Activated CD4-positive, alpha-beta T cell treated with anti-CD3 and anti-CD28 coated beads, Interleukin-2, amount 10 ng/mL, durations not matched to agents 7 days and 5 days (primary cell): ENCODE data around the gene CSTPP1. TPM values are rescaled to one million over a fixed set of nuclear protein-coding genes. Genes with fewer than 3 reads are reported as not detected.
A peak's percentile ranks its signal among the peaks of the same experiment; 100 is the strongest.
"Not testable (repeated sequence)": the region's sequence is repeated elsewhere in the genome, so short reads cannot be mapped to it uniquely, and the experiment has no call there.

Experiments used
- CTCF ChIA-PET: fragments of 350-600 bp; sonication (Branson Sonifier 250); formaldehyde crosslinking; loops from one replicate; lab custom pipeline; 2021; ENCODE audit warnings: antibody characterized with exemption; lab: Charles Lee
- POLR2A ChIA-PET: fragments of 350-600 bp; sonication (Branson Sonifier 250); formaldehyde crosslinking; loops from one replicate; lab custom pipeline; 2021; ENCODE audit warnings: antibody characterized with exemption; lab: Charles Lee
- DNase-seq: peaks from one replicate; pipeline ENCODE4 v3.0.0-alpha.2; 2020
- H3K27ac Mint-ChIP-seq: one replicate; pipeline ENCODE4 v1.8.0; 2021; ENCODE audit warnings: mild to moderate bottlenecking, moderate library complexity, mixed read lengths
- H3K27me3 Mint-ChIP-seq: one replicate; pipeline ENCODE4 v1.8.0; 2021; ENCODE audit warnings: mixed read lengths
- H3K36me3 Mint-ChIP-seq: one replicate; pipeline ENCODE4 v1.8.0; 2021; ENCODE audit warnings: low read depth, mixed read lengths
- H3K4me1 Mint-ChIP-seq: one replicate; pipeline ENCODE4 v1.8.0; 2021; ENCODE audit warnings: mixed read lengths
- H3K4me3 Mint-ChIP-seq: one replicate; pipeline ENCODE4 v1.8.0; 2021; ENCODE audit warnings: mild to moderate bottlenecking, moderate library complexity, mixed read lengths
- H3K9me3 Mint-ChIP-seq: one replicate; pipeline ENCODE4 v1.8.0; 2021; ENCODE audit warnings: mixed read lengths
- total RNA-seq, 2 experiments: library from RNA; stranded (reverse); gene quantifications; one replicate each; pipeline ENCODE4 v1.2.3, GENCODE V29; 2021

Gene CSTPP1
- total RNA-seq, 2 experiments from 2014 or later, result 18.2 to 18.9 TPM

GRCh38 chr11:46984548-46984947, 48.0 kb downstream of the CSTPP1 start:
- Mint-ChIP-seq H3K27me3 (no peaks in the 10 kb centered on the region), H3K36me3 (peaks cover 8% of the 10 kb centered on the region), H3K9me3 (no peaks in the 10 kb centered on the region), H3K4me3 (no peak overlapping the region), H3K27ac (no peak overlapping the region), H3K4me1 (peaks cover 12% of the 10 kb centered on the region)
- no peak for DNase-seq
- POLR2A ChIA-PET, result interaction anchor here (0.7 kb wide), 1 partner anchor 71 kb away, joined by 4 read pairs; no protein-coding TSS in a partner anchor
- CTCF ChIA-PET, result no interaction called here

DNA sequence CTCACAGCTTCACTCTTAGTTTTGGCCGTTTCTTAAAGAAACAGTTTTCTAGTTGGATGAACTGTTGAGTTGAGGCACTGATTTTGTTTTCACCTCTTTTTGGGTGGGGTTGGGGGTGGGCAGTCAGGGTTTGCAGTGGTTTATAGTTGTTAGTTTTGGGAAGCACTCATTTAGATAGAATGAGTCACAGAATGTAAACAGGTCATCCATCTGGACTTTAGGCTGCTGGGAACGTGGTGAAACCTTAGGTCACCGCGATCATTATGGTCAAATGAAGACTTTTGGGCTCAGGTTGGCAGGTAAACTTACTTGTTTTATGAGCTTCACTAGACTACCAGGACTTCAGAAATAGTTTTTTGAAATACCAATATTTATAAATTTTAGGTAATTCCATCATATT, 48.4 kb downstream of the CSTPP1 start:
- Mint-ChIP-seq H3K4me1 (peaks cover 12% of the 10 kb centered on the region), H3K27me3 (no peaks in the 10 kb centered on the region), H3K4me3 (no peak overlapping the region), H3K27ac (no peak overlapping the region), H3K9me3 (peaks cover 4% of the 10 kb centered on the region), H3K36me3 (peaks cover 12% of the 10 kb centered on the region)
- no peak for DNase-seq
- CTCF ChIA-PET, result no interaction called here
- POLR2A ChIA-PET, result interaction anchor here (0.7 kb wide), 1 partner anchor 70 kb away, joined by 4 read pairs; no protein-coding TSS in a partner anchor

DNA sequence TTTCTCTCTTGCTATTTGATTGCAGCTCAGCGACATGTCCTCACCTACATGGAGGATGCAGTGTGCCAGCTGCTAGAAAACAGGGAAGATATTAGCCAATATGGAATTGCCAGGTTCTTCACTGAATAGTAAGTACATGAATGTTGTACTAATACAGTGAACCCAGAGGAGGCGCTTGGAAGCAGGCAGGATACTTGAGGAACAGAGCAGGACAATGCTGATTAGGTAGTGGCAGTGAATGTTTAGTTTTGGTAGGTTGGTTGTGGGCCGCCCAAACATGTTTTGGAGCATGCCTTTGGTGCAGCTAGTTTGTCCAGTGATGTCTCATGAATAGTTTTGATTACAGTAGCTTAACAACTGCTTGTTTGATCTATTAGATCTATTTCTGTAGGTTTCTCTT, 50.6 kb downstream of the CSTPP1 start:
- Mint-ChIP-seq H3K4me1 (peaks cover 2% of the 10 kb centered on the region), H3K9me3 (peaks cover 5% of the 10 kb centered on the region), H3K27ac (no peak overlapping the region), H3K27me3 (no peaks in the 10 kb centered on the region), H3K36me3 (peaks cover 13% of the 10 kb centered on the region), H3K4me3 (no peak overlapping the region)
- DNase-seq, result no peak
- ChIA-PET POLR2A (no interaction called here), CTCF (no interaction called here)

DNA sequence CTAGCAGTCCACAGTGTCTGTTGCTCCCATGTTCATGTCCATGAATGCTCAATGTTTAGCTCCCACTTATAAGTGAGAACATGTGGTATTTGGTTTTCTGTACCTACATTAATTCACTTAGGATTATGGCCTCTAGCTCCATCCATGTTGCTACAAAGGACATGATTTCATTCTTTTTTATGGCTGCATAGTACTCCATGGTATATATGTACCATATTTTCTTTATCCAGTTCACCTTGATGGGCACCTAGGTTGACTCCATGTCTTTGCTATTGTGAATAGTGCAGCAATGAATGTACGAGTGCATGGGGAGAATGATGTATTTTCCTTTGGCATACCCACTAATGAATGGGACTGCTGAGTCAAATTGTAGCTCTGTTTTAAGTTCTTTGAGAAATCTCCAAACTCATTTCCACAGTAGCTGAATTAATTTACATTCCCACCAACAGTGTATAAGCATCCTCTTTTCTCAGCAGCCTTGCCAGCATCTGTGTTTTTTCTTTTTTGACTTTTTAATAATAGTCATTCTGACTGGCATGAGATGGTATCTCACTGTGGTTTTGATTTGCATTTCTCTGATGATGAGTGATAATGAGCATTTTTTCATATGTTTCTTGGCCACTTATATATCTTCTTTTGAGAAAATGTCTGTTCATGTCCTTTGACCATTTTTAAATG, 53.4 kb downstream of the CSTPP1 start:
- peak overlapping the region; percentile 0 for H3K27ac Mint-ChIP-seq
- H3K27me3 Mint-ChIP-seq, DNase-seq, H3K4me3 Mint-ChIP-seq, H3K4me1 Mint-ChIP-seq, POLR2A ChIA-PET: not testable (repeated sequence)
- CTCF ChIA-PET, result interaction anchor here (0.6 kb wide), 1 partner anchor 75 kb away, joined by 3 read pairs; no protein-coding TSS in a partner anchor
- H3K9me3 Mint-ChIP-seq, result peaks cover 12% of the 10 kb centered on the region
- H3K36me3 Mint-ChIP-seq, result peaks cover 28% of the 10 kb centered on the region

GRCh38 chr11:46991391-46991790, 54.8 kb downstream of the CSTPP1 start:
- no peak for DNase-seq
- Mint-ChIP-seq H3K9me3 (peaks cover 12% of the 10 kb centered on the region), H3K27ac (no peak overlapping the region), H3K4me1 (no peaks in the 10 kb centered on the region), H3K36me3 (peaks cover 29% of the 10 kb centered on the region), H3K27me3 (no peaks in the 10 kb centered on the region), H3K4me3 (no peak overlapping the region)
- ChIA-PET CTCF (interaction anchor here (1.8 kb wide), 1 partner anchor 13 kb away, joined by 3 read pairs; no protein-coding TSS in a partner anchor), POLR2A (no interaction called here)

DNA sequence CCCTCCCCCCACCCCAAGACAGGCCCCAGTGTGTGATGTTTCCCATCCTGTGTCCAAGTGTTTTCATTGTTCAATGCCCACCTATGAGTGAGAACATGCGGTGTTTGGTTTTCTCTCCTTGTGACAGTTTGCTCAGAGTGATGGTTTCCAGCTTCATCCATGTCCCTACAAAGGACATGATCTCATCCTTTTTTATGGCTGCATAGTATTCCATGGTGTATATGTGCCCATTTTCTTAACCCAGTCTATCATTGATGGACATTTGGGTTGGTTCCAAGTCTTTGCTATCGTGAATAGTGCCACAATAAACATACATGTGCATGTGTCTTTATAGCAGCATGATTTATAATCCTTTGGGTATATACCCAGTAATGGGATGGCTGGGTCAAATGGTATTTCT, 55.8 kb downstream of the CSTPP1 start:
- CTCF ChIA-PET, result interaction anchor here (1.8 kb wide), 1 partner anchor 12 kb away, joined by 3 read pairs; no protein-coding TSS in a partner anchor

GRCh38 chr11:46997796-46998195, 61.2 kb downstream of the CSTPP1 start:
- H3K9me3 Mint-ChIP-seq, H3K27ac Mint-ChIP-seq, H3K27me3 Mint-ChIP-seq, H3K4me3 Mint-ChIP-seq, H3K4me1 Mint-ChIP-seq, DNase-seq, POLR2A ChIA-PET: not testable (repeated sequence)
- H3K36me3 Mint-ChIP-seq, result peaks cover 12% of the 10 kb centered on the region
- CTCF ChIA-PET, result interaction anchor here (0.9 kb wide), 1 partner anchor 8 kb away, joined by 5 read pairs; no protein-coding TSS in a partner anchor

More for the DNA sequence above, 55.8 kb downstream of the CSTPP1 start:
- H3K27ac Mint-ChIP-seq, H3K27me3 Mint-ChIP-seq, POLR2A ChIA-PET, DNase-seq, H3K4me1 Mint-ChIP-seq, H3K4me3 Mint-ChIP-seq: not testable (repeated sequence)
- peaks cover 30% of the 10 kb centered on the region for H3K36me3 Mint-ChIP-seq
- peaks cover 12% of the 10 kb centered on the region for H3K9me3 Mint-ChIP-seq

GRCh38 chr11:46999217-46999616, 62.7 kb downstream of the CSTPP1 start:
- Mint-ChIP-seq H3K36me3 (peaks cover 2% of the 10 kb centered on the region), H3K9me3 (no peaks in the 10 kb centered on the region), H3K27ac (no peak overlapping the region), H3K27me3 (no peaks in the 10 kb centered on the region), H3K4me3 (no peak overlapping the region), H3K4me1 (peaks cover 5% of the 10 kb centered on the region)
- CTCF ChIA-PET, result interaction anchor here (0.6 to 1.8 kb wide), 2 partner anchors 17 to 947 kb away, joined by 5 to 6 read pairs; no protein-coding TSS in a partner anchor
- POLR2A ChIA-PET, result no interaction called here
- DNase-seq, result no peak

- peaks cover 12% of the 10 kb centered on the region for H3K4me1 Mint-ChIP-seq
- ChIA-PET POLR2A (no interaction called here), CTCF (interaction anchor here (1.8 kb wide), 1 partner anchor 18 kb away, joined by 6 read pairs; no protein-coding TSS in a partner anchor)
- H3K27me3 Mint-ChIP-seq, result no peaks in the 10 kb centered on the region
- peaks cover 4% of the 10 kb centered on the region for H3K36me3 Mint-ChIP-seq
- DNase-seq, result no peak
- no peaks in the 10 kb centered on the region for H3K9me3 Mint-ChIP-seq
- no peak overlapping the region for H3K27ac Mint-ChIP-seq
- H3K4me3 Mint-ChIP-seq, result no peak overlapping the region
Measured at GRCh38 chr11:47000033-47000432, 63.5 kb downstream of the CSTPP1 start.

- no peaks in the 10 kb centered on the region for H3K9me3 Mint-ChIP-seq
- DNase-seq, result no peak
- H3K27me3 Mint-ChIP-seq, result no peaks in the 10 kb centered on the region
- H3K27ac Mint-ChIP-seq, result no peak overlapping the region
- H3K4me3 Mint-ChIP-seq, result no peak overlapping the region
- ChIA-PET POLR2A (interaction anchor here (0.6 kb wide), 1 partner anchor 164 kb away, joined by 4 read pairs; no protein-coding TSS in a partner anchor), CTCF (no interaction called here)
- H3K4me1 Mint-ChIP-seq, result peaks cover 12% of the 10 kb centered on the region
- peaks cover 2% of the 10 kb centered on the region for H3K36me3 Mint-ChIP-seq
Measured at GRCh38 chr11:47001781-47002181, 65.2 kb downstream of the CSTPP1 start.

DNA sequence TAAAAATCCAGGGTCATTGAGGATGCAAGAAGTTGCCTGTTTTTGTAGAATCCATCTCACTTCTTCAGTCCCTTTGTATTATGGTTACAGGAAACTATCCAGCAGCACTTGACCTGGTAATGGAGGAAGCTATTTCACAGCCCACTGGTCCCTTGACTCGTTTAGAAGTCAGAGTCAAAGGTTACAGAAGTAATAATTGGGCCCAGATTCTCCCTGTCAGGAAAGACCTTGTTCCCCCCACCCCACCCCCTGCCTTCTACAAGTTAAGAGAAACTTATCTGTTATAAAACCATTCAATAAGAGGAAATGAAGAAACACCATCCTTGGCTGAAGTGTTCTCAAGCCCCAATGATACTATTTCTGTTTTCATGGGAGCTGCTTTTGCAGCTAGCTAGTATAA, 65.8 kb downstream of the CSTPP1 start:
- H3K4me1 Mint-ChIP-seq, result peaks cover 12% of the 10 kb centered on the region
- DNase-seq, result no peak
- H3K27me3 Mint-ChIP-seq, result no peaks in the 10 kb centered on the region
- H3K36me3 Mint-ChIP-seq, result peaks cover 2% of the 10 kb centered on the region
- H3K4me3 Mint-ChIP-seq, result no peak overlapping the region
- POLR2A ChIA-PET, result interaction anchor here (0.6 kb wide), 1 partner anchor 163 kb away, joined by 4 read pairs; no protein-coding TSS in a partner anchor
- CTCF ChIA-PET, result no interaction called here
- no peaks in the 10 kb centered on the region for H3K9me3 Mint-ChIP-seq
- no peak overlapping the region for H3K27ac Mint-ChIP-seq

- ChIA-PET POLR2A (no interaction called here), CTCF (interaction anchor here (0.7 kb wide), 1 partner anchor 18 kb away, joined by 5 read pairs; no protein-coding TSS in a partner anchor)
- peaks cover 12% of the 10 kb centered on the region for H3K4me1 Mint-ChIP-seq
- H3K36me3 Mint-ChIP-seq, result peaks cover 2% of the 10 kb centered on the region
- no peak overlapping the region for H3K4me3 Mint-ChIP-seq
- H3K9me3 Mint-ChIP-seq, result no peaks in the 10 kb centered on the region
- DNase-seq, result no peak
- no peak overlapping the region for H3K27ac Mint-ChIP-seq
- no peaks in the 10 kb centered on the region for H3K27me3 Mint-ChIP-seq
Measured at GRCh38 chr11:47003180-47003877, 66.8 kb downstream of the CSTPP1 start.
